Measurements from ENCODE around the gene NOC4L. TPM values are rescaled to one million over a fixed set of nuclear protein-coding genes. Genes with fewer than 3 reads are reported as not detected.

NOC4L gene
- total RNA-seq, 4 donors from 2014 or later = 10.4 to 15.4 (median 11.5) TPM

- peaks cover 0 to 14% (median 4%) of the 10 kb centered on the region in 4 donors for H3K9me3 ChIP-seq
- WGBS = 80% methylated on average over 21 of the region's 44 CpGs
- DNase-seq (ENCODE audit: extremely low spot score) = no peak
- no peak overlapping the region for H3K27ac ChIP-seq (replicated peaks in 1 of 4)
- H3K4me1 ChIP-seq = no peaks in the 10 kb centered on the region
- no peak for TF ChIP-seq POLR2A (IDR thresholded peaks at IDR 0.05; ENCODE audit: low read depth)
- intact Hi-C loops (cut with DNase I) = no loop called here
- peaks cover 0 to 27% (median 0%) of the 10 kb centered on the region in 4 donors for H3K27me3 ChIP-seq
- H3K36me3 ChIP-seq = no peaks in the 10 kb centered on the region
- no peak overlapping the region for H3K4me3 ChIP-seq
These were observed 53.5 kb downstream of the NOC4L start for GRCh38 chr12:132197581-132198354.

- TF ChIP-seq POLR2A (IDR thresholded peaks at IDR 0.05; ENCODE audit: low read depth) (no peak), CTCF (IDR thresholded peaks at IDR 0.05) (no peak), EP300 (IDR thresholded peaks at IDR 0.05) (no peak), POLR2AphosphoS5 (IDR thresholded peaks at IDR 0.05) (no peak)
- WGBS = 83% methylated on average over 18 of the region's 18 CpGs
- H3K4me1 ChIP-seq = peaks cover 0 to under 1% (median 0%) of the 10 kb centered on the region in 4 donors
- DNase-seq (ENCODE audit: extremely low spot score) = no peak
- H3K9me3 ChIP-seq = peaks cover 0 to 4% (median 1%) of the 10 kb centered on the region in 4 donors
- H3K4me3 ChIP-seq = no peak overlapping the region
- H3K27me3 ChIP-seq = peaks cover 0 to 41% (median under 1%) of the 10 kb centered on the region in 4 donors
- intact Hi-C loops (cut with DNase I) = no loop called here
- no peak overlapping the region for H3K27ac ChIP-seq (replicated peaks in 1 of 4)
- no peaks in the 10 kb centered on the region for H3K36me3 ChIP-seq
These were observed 54.8 kb downstream of the NOC4L start for GRCh38 chr12:132199101-132199500.

- Histone ChIP-seq H3K27ac (replicated peaks in 1 of 4) (no peak overlapping the region), H3K36me3 (no peaks in the 10 kb centered on the region), H3K4me1 (peaks cover 0 to 6% (median 2%) of the 10 kb centered on the region in 4 donors), H3K27me3 (peaks cover 0 to 47% (median 5%) of the 10 kb centered on the region in 4 donors), H3K9me3 (no peaks in the 10 kb centered on the region), H3K4me3 (no peak overlapping the region)
- no peak for DNase-seq (ENCODE audit: extremely low spot score)
- intact Hi-C loops (cut with DNase I) = no loop called here
- WGBS = 75% methylated on average over 18 of the region's 24 CpGs
- no peak for TF ChIP-seq POLR2A (IDR thresholded peaks at IDR 0.05; ENCODE audit: low read depth)
- no peak for TF ChIP-seq POLR2AphosphoS5 (IDR thresholded peaks at IDR 0.05)
- TF ChIP-seq CTCF (IDR thresholded peaks at IDR 0.05) = no peak
- TF ChIP-seq EP300 (IDR thresholded peaks at IDR 0.05) = no peak
These were observed 55.5 kb downstream of the NOC4L start for GRCh38 chr12:132199526-132200319.

- DNase-seq (ENCODE audit: extremely low spot score) = no peak
- TF ChIP-seq EP300 (IDR thresholded peaks at IDR 0.05) = no peak
- no peak for TF ChIP-seq POLR2A (IDR thresholded peaks at IDR 0.05; ENCODE audit: low read depth)
- no peak for TF ChIP-seq POLR2AphosphoS5 (IDR thresholded peaks at IDR 0.05)
- TF ChIP-seq CTCF (IDR thresholded peaks at IDR 0.05) = no peak
- peaks cover 5 to 17% (median 13%) of the 10 kb centered on the region in 4 donors for H3K4me1 ChIP-seq
- H3K9me3 ChIP-seq = no peaks in the 10 kb centered on the region
- no peaks in the 10 kb centered on the region for H3K36me3 ChIP-seq
- no peak overlapping the region for H3K4me3 ChIP-seq
- no peak overlapping the region for H3K27ac ChIP-seq (replicated peaks in 1 of 4)
- H3K27me3 ChIP-seq = peaks cover under 1 to 58% (median 15%) of the 10 kb centered on the region in 4 donors
- 83% methylated on average over 19 of the region's 19 CpGs for WGBS
- intact Hi-C loops (cut with DNase I) = no loop called here
These were observed 56.5 kb downstream of the NOC4L start for GRCh38 chr12:132200800-132201199.
